CD14-positive monocyte (primary cell): Measurements from ENCODE around the gene SCNN1A. TPM values are rescaled to one million over a fixed set of nuclear protein-coding genes. Genes with fewer than 3 reads are reported as not detected.
A peak's percentile ranks its signal among the peaks of the same experiment; 100 is the strongest.

ENCODE experiments used
- DNase-seq, 3 donors: peaks; one replicate each; pipeline ENCODE4 v3.0.0-alpha.2; 2011 to 2022
- H2AFZ ChIP-seq: 2 replicates; pipeline ENCODE4 v1.6.0; 2012; ENCODE audit warnings: mild to moderate bottlenecking, low read depth, low read length, inconsistent platforms; ENCODE audit not compliant: insufficient read depth, poor library complexity, severe bottlenecking
- H3K27ac ChIP-seq, 2 donors: 1 replicate in 1 of 2; 2 replicates in 1 of 2; pipeline ENCODE4 v1.5.1; 2012 to 2013; ENCODE audit warnings: low read length in 2 of 2, control low read depth in 1 of 2, inconsistent platforms in 1 of 2, low read depth in 1 of 2, mild to moderate bottlenecking in 1 of 2
- H3K27me3 ChIP-seq, 2 donors: one replicate each; pipeline versions ENCODE4 v1.6.0 to v1.6.1; 2011 to 2013; ENCODE audit warnings: low read length in 2 of 2; ENCODE audit not compliant: control insufficient read depth in 2 of 2, insufficient read depth in 2 of 2
- H3K36me3 ChIP-seq, 2 donors: replicated peaks in 1 of 2; 1 replicate in 1 of 2; 2 replicates in 1 of 2; pipeline versions ENCODE4 v1.5.1 to v1.6.1; 2012 to 2013; ENCODE audit warnings: low read length in 2 of 2, control low read depth in 1 of 2, inconsistent platforms in 1 of 2, mild to moderate bottlenecking in 1 of 2; ENCODE audit not compliant: insufficient read depth in 2 of 2, control insufficient read depth in 1 of 2
- H3K4me1 ChIP-seq, 2 donors: 1 replicate in 1 of 2; 2 replicates in 1 of 2; pipeline versions ENCODE4 v1.5.1 to v1.6.1; 2012 to 2013; ENCODE audit warnings: low read length in 2 of 2, control low read depth in 1 of 2, inconsistent platforms in 1 of 2, mild to moderate bottlenecking in 1 of 2, moderate library complexity in 1 of 2; ENCODE audit not compliant: insufficient read depth in 2 of 2, control insufficient read depth in 1 of 2
- H3K4me2 ChIP-seq: replicated peaks from 2 replicates; pipeline ENCODE3; 2012; ENCODE audit warnings: low read length, moderate library complexity, mild to moderate bottlenecking; ENCODE audit not compliant: poor library complexity, severe bottlenecking; ENCODE audit errors: extremely low read depth
- H3K4me3 ChIP-seq, 3 experiments: fragments of 200-600 bp in 1 of 3; sonication (generic) in 1 of 3; replicated peaks in 1 of 3; 1 replicate in 2 of 3; 2 replicates in 1 of 3; pipeline ENCODE4 v1.5.1; 2011 to 2013; ENCODE audit warnings: low read length in 3 of 3, mild to moderate bottlenecking in 3 of 3, control low read depth in 2 of 3, low read depth in 2 of 3, inconsistent platforms in 1 of 3, moderate library complexity in 1 of 3
- H3K79me2 ChIP-seq: 2 replicates; pipeline ENCODE4 v1.6.0; 2012; ENCODE audit warnings: mild to moderate bottlenecking, control low read depth, inconsistent platforms, low read length, moderate library complexity; ENCODE audit not compliant: insufficient read depth
- H3K9ac ChIP-seq: 2 replicates; pipeline ENCODE4 v1.6.0; 2017; ENCODE audit warnings: low read length, mild to moderate bottlenecking; ENCODE audit not compliant: insufficient read depth, poor library complexity, severe bottlenecking
- H3K9me3 ChIP-seq, 2 donors: replicated peaks in 1 of 2; 1 replicate in 1 of 2; 2 replicates in 1 of 2; pipeline versions ENCODE4 v1.5.1 to v1.6.1; 2012 to 2013; ENCODE audit warnings: low read length in 2 of 2, control low read depth in 1 of 2; ENCODE audit not compliant: control insufficient read depth in 1 of 2, insufficient read depth in 1 of 2
- H4K20me1 ChIP-seq: 2 replicates; pipeline ENCODE4 v1.6.0; 2012; ENCODE audit warnings: mild to moderate bottlenecking, low read length, control low read depth, moderate library complexity; ENCODE audit not compliant: insufficient read depth
- H3K27ac Mint-ChIP-seq, 7 donors: one replicate each; pipeline ENCODE4 v1.8.0; 2020; ENCODE audit warnings: mild to moderate bottlenecking in 7 of 7, mixed read lengths in 7 of 7, moderate library complexity in 6 of 7, inconsistent platforms in 2 of 7
- H3K27me3 Mint-ChIP-seq, 3 donors: one replicate each; pipeline ENCODE4 v1.8.0; 2021 to 2022; ENCODE audit warnings: low read depth in 3 of 3, mild to moderate bottlenecking in 3 of 3, mixed read lengths in 3 of 3, moderate library complexity in 3 of 3, inconsistent platforms in 1 of 3
- H3K36me3 Mint-ChIP-seq, 2 donors: one replicate each; pipeline ENCODE4 v1.8.0; 2020; ENCODE audit warnings: mixed read lengths in 2 of 2, inconsistent platforms in 1 of 2, mild to moderate bottlenecking in 1 of 2
- H3K4me1 Mint-ChIP-seq: one replicate; pipeline ENCODE4 v1.8.0; 2020; ENCODE audit warnings: mild to moderate bottlenecking, mixed read lengths
- H3K4me3 Mint-ChIP-seq, 2 donors: one replicate each; pipeline ENCODE4 v1.8.0; 2020; ENCODE audit warnings: mild to moderate bottlenecking in 2 of 2, mixed read lengths in 2 of 2, moderate library complexity in 1 of 2
- H3K9me3 Mint-ChIP-seq, 7 donors: one replicate each; pipeline ENCODE4 v1.8.0; 2020 to 2022; ENCODE audit warnings: mixed read lengths in 7 of 7, mild to moderate bottlenecking in 6 of 7, moderate library complexity in 6 of 7, inconsistent platforms in 2 of 7
- WGBS: methylation state at CpG from one replicate; pipeline ENCODE4 v1.1.5; 2013; ENCODE audit warnings: missing lambda C conversion rate; ENCODE audit not compliant: insufficient coverage; 5-methylcytosine and 5-hydroxymethylcytosine counted together
- intact Hi-C, 2 donors: fragments of 100-400 bp; cut with micrococcal nuclease; formaldehyde crosslinking; loops; one replicate each; pipeline versions ENCODE4 v1.15.0 to v1.15.1; 2023
- polyA plus RNA-seq, 3 donors: library from polyadenylated mRNA; depleted of rRNA in 1 of 3; unstranded in 2 of 3; stranded (reverse) in 1 of 3; fragments of 300-500 nt in 2 of 3; fragments of >200 nt in 1 of 3; fragmentation: Illumina TruSeq in 2 of 3; gene quantifications; 1 replicate in 2 of 3; 2 replicates in 1 of 3; pipeline ENCODE4 v1.2.3, GENCODE V29; 2012 to 2021
- TF ChIP-seq, protein P1 (sequence below): fragments of 200-600 bp; IDR thresholded peaks from one replicate; pipeline ENCODE4 v1.8.0; 2022; ENCODE audit warnings: antibody characterized with exemption, mild to moderate bottlenecking

The SCNN1A gene
- polyA plus RNA-seq, 3 donors, result 0.11 to 0.68 (median 0.63) TPM

- Histone ChIP-seq H3K79me2 (peaks cover 99% of the 10 kb centered on the region), H4K20me1 (peaks cover 100% of the 10 kb centered on the region)
- TF ChIP-seq, protein P1, sequence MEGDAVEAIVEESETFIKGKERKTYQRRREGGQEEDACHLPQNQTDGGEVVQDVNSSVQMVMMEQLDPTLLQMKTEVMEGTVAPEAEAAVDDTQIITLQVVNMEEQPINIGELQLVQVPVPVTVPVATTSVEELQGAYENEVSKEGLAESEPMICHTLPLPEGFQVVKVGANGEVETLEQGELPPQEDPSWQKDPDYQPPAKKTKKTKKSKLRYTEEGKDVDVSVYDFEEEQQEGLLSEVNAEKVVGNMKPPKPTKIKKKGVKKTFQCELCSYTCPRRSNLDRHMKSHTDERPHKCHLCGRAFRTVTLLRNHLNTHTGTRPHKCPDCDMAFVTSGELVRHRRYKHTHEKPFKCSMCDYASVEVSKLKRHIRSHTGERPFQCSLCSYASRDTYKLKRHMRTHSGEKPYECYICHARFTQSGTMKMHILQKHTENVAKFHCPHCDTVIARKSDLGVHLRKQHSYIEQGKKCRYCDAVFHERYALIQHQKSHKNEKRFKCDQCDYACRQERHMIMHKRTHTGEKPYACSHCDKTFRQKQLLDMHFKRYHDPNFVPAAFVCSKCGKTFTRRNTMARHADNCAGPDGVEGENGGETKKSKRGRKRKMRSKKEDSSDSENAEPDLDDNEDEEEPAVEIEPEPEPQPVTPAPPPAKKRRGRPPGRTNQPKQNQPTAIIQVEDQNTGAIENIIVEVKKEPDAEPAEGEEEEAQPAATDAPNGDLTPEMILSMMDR, result peak; percentile 0
These were observed 39.1 kb downstream of the SCNN1A start for GRCh38 chr12:6336079-6336888.

DNA sequence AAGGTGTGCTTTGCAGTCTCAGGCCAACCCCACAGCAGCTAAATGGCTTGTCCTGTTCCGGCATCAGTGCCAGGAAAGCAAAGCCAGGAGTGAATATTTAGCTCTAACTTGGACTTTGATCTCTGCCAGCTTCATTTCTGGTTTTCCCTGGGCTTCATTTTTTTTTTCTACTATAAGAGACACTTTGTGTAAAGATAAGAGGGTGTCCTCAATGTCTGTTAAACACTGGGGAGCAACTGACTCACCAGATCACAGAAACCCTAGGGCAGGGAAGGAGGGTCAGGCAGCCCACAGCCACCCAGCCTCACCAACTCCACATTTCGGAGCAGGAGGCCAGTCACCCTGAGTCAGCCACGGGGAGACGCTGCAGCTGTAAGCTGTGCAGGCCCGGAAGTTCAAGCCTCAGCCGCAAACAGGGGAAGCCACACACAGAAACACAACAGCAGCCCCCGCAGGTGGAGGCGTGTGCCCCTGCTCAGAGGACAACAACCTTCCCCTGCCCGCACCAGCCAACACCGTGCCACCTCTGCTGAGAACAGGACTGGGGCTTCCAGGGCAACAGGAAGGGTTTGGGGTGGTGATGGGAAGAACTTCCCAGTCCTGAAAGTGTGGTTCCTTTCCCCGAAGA lies 39.8 kb downstream of the SCNN1A start:
- peak overlapping the region; percentile 98 for H3K4me2 ChIP-seq
- H4K20me1 ChIP-seq, result peaks cover 100% of the 10 kb centered on the region
- H3K36me3 ChIP-seq, result peaks cover 45 to 47% of the 10 kb centered on the region in 2 donors
- 0% methylated on average over 6 of the region's 11 CpGs for WGBS
- H3K27me3 ChIP-seq, result no peaks in the 10 kb centered on the region
- no peaks in the 10 kb centered on the region for H3K9me3 ChIP-seq
- peak overlapping the region; percentile 73 for H3K9ac ChIP-seq
- TF ChIP-seq, protein P1, result peak; percentile 58
- H3K9me3 Mint-ChIP-seq, result no peaks in the 10 kb centered on the region
- peaks cover 90 to 97% of the 10 kb centered on the region in 2 donors for H3K4me1 ChIP-seq
- peak overlapping the region; percentile 49 to 95 (median 90) for H3K4me3 ChIP-seq
- peaks cover 0 to 1% (median 0%) of the 10 kb centered on the region in 3 donors for H3K27me3 Mint-ChIP-seq
- DNase-seq, result peak; percentile 77 to 88 (median 80)
- peaks cover 43 to 49% of the 10 kb centered on the region in 2 donors for H3K36me3 Mint-ChIP-seq
- peaks cover 49% of the 10 kb centered on the region for H3K4me1 Mint-ChIP-seq
- no peak overlapping the region for H3K27ac Mint-ChIP-seq
- no peak overlapping the region for H3K4me3 Mint-ChIP-seq
- intact Hi-C loops, result loop anchor here (5.0 to 10.0 kb wide), 4 partner anchors 42 to 202 kb away; partner anchors contain the start of genes SCNN1A (in 2 of the 2) and GAPDH (in 1 of the 2)
- peaks cover 99% of the 10 kb centered on the region for H3K79me2 ChIP-seq
- peak overlapping the region; percentile 79 to 93 for H3K27ac ChIP-seq
- H2AFZ ChIP-seq, result no peak overlapping the region

More at GRCh38 chr12:6336079-6336888, 39.1 kb downstream of the SCNN1A start:
- H3K9me3 Mint-ChIP-seq, result peaks cover 0 to under 1% (median 0%) of the 10 kb centered on the region in 7 donors
- intact Hi-C loops, result loop anchor here (5.0 to 10.0 kb wide), 4 partner anchors 41 to 201 kb away; partner anchors contain the start of genes SCNN1A (in 2 of the 2) and GAPDH (in 1 of the 2)
- Histone ChIP-seq H3K27me3 (no peaks in the 10 kb centered on the region), H3K27ac (peak overlapping the region; percentile 79 to 93), H3K4me2 (peak overlapping the region; percentile 98), H3K9ac (peak overlapping the region; percentile 73), H3K4me1 (peaks cover 82 to 90% of the 10 kb centered on the region in 2 donors), H3K4me3 (peak overlapping the region; percentile 74 to 95 (median 90)), H2AFZ (no peak overlapping the region), H3K36me3 (peaks cover 38 to 40% of the 10 kb centered on the region in 2 donors), H3K9me3 (no peaks in the 10 kb centered on the region)
- H3K36me3 Mint-ChIP-seq, result peaks cover 39 to 47% of the 10 kb centered on the region in 2 donors
- H3K27ac Mint-ChIP-seq, result no peak overlapping the region
- peaks cover 0 to 3% (median 0%) of the 10 kb centered on the region in 3 donors for H3K27me3 Mint-ChIP-seq
- 0% methylated on average over 8 of the region's 12 CpGs for WGBS
- H3K4me1 Mint-ChIP-seq, result peaks cover 42% of the 10 kb centered on the region
- H3K4me3 Mint-ChIP-seq, result no peak overlapping the region
- DNase-seq, result peak; percentile 88 to 93 (median 90)
